PC-9 (cell line): ENCODE data around the gene SKIDA1. TPM values are rescaled to one million over a fixed set of nuclear protein-coding genes. Genes with fewer than 3 reads are reported as not detected.

Source experiments
- BruUV-seq: library from RNA; stranded (reverse); fragments of 400-500 nt; replicated peaks from 2 replicates; lab custom pipeline; 2021; lab: Mats Ljungman, UMichigan
- CTCF ChIA-PET: fragments of 300-600 bp; sonication (Branson Sonifier 250); formaldehyde crosslinking; loops from one replicate; lab custom pipeline; 2022; ENCODE audit warnings: antibody characterized with exemption; lab: Charles Lee
- POLR2A ChIA-PET: fragments of 300-600 bp; sonication (Branson Sonifier 250); formaldehyde crosslinking; loops from one replicate; lab custom pipeline; 2022; ENCODE audit warnings: antibody characterized with exemption; ENCODE audit not compliant: unreplicated experiment; lab: Charles Lee
- DNase-seq, 2 experiments: peaks; one replicate each; pipeline versions ENCODE4 v3.0.0 to v3.0.0-alpha.2; 2015 to 2022; ENCODE audit warnings: mixed read lengths in 1 of 2
- H2AFZ ChIP-seq: fragments of 200-600 bp; sonication (generic); 2 replicates; pipeline ENCODE4 v1.8.1; 2017; ENCODE audit warnings: antibody characterized with exemption
- H3F3A ChIP-seq: fragments of 200-600 bp; sonication (generic); 2 replicates; pipeline ENCODE4 v1.8.1; 2017; ENCODE audit warnings: antibody characterized with exemption, mild to moderate bottlenecking, low read depth; ENCODE audit not compliant: insufficient read depth
- H3K27ac ChIP-seq: fragments of 200-600 bp; sonication (generic); 2 replicates; pipeline ENCODE4 v1.6.1; 2016; ENCODE audit warnings: mixed run types
- H3K27me3 ChIP-seq: fragments of 200-600 bp; sonication (generic); 2 replicates; pipeline ENCODE4 v1.6.1; 2016; ENCODE audit warnings: low read depth, mixed run types; ENCODE audit not compliant: insufficient read depth
- H3K36me3 ChIP-seq: fragments of 200-600 bp; sonication (generic); 2 replicates; pipeline ENCODE4 v1.6.1; 2016; ENCODE audit warnings: low read depth, mixed run types
- H3K4me1 ChIP-seq: fragments of 200-600 bp; sonication (generic); replicated peaks from 2 replicates; pipeline ENCODE4 v1.6.1; 2016; ENCODE audit warnings: mixed run types; ENCODE audit not compliant: insufficient read depth
- H3K4me2 ChIP-seq: fragments of 200-600 bp; sonication (generic); 2 replicates; pipeline ENCODE4 v1.6.1; 2017; ENCODE audit warnings: mixed run types
- H3K4me3 ChIP-seq: fragments of 200-600 bp; sonication (generic); 2 replicates; pipeline ENCODE4 v1.6.1; 2016; ENCODE audit warnings: mixed run types
- H3K79me2 ChIP-seq: fragments of 200-600 bp; sonication (generic); 2 replicates; pipeline ENCODE4 v1.6.1; 2017; ENCODE audit warnings: low read depth, mixed run types
- H3K9me2 ChIP-seq: fragments of 200-600 bp; sonication (generic); 2 replicates; pipeline ENCODE4 v1.8.1; 2017; ENCODE audit warnings: mild to moderate bottlenecking; ENCODE audit not compliant: insufficient read depth
- H3K9me3 ChIP-seq: fragments of 200-600 bp; sonication (generic); 2 replicates; pipeline ENCODE4 v1.8.1; 2016; ENCODE audit warnings: low read depth; ENCODE audit not compliant: insufficient read depth
- H4K20me1 ChIP-seq: fragments of 200-600 bp; sonication (generic); 2 replicates; pipeline ENCODE4 v1.8.1; 2017; ENCODE audit not compliant: insufficient read depth
- CTCF ChIP-seq: fragments of 200-600 bp; sonication (generic); conservative IDR thresholded peaks from 2 replicates; pipeline ENCODE4 v1.6.1; 2017; ENCODE audit warnings: mixed run types, antibody characterized with exemption, mild to moderate bottlenecking, moderate library complexity
- EZH2 ChIP-seq: fragments of 200-600 bp; sonication (generic); IDR thresholded peaks from 2 replicates; pipeline ENCODE4 v1.8.0; 2017; ENCODE audit warnings: antibody characterized with exemption, low read depth
- intact Hi-C: fragments of 100-400 bp; cut with micrococcal nuclease; formaldehyde crosslinking; loops from one replicate; pipeline ENCODE4 v1.10.0; 2022; ENCODE audit not compliant: unreplicated experiment
- total RNA-seq: library from RNA; stranded (reverse); gene quantifications from 2 replicates; pipeline ENCODE4 v1.2.3, GENCODE V29; 2021

SKIDA1 gene
- total RNA-seq, 1 experiment from 2014 or later: 1.1 TPM

- Histone ChIP-seq H3K9me2 (no peaks in the 10 kb centered on the region), H3K4me3 (no peak overlapping the region), H3K4me1 (peaks cover 6% of the 10 kb centered on the region; the same call in 1 of the 2 replicates), H3K27ac (no peak overlapping the region), H4K20me1 (no peaks in the 10 kb centered on the region), H2AFZ (no peak overlapping the region), H3K36me3 (no peaks in the 10 kb centered on the region), H3K9me3 (no peaks in the 10 kb centered on the region), H3K79me2 (no peaks in the 10 kb centered on the region), H3K27me3 (no peaks in the 10 kb centered on the region), H3F3A (no peaks in the 10 kb centered on the region), H3K4me2 (no peak overlapping the region)
- CTCF ChIA-PET: no interaction called here
- TF ChIP-seq CTCF: no peak
- TF ChIP-seq EZH2: no peak
- POLR2A ChIA-PET: no interaction called here
- no peak for DNase-seq
- BruUV-seq: no TSS peak
- intact Hi-C loops: no loop called here
These were observed 16.7 kb downstream of the SKIDA1 start for GRCh38 chr10:21508706-21509331.

- TF ChIP-seq CTCF (no peak), EZH2 (no peak)
- no peaks in the 10 kb centered on the region for H3K9me2 ChIP-seq
- no peak overlapping the region for H3K4me2 ChIP-seq
- intact Hi-C loops: no loop called here
- no TSS peak for BruUV-seq
- no peak overlapping the region for H2AFZ ChIP-seq
- H3K36me3 ChIP-seq: no peaks in the 10 kb centered on the region
- H3K4me1 ChIP-seq: peaks cover 6% of the 10 kb centered on the region; the same call in 1 of the 2 replicates
- DNase-seq: no peak
- CTCF ChIA-PET: no interaction called here
- H3K4me3 ChIP-seq: no peak overlapping the region
- H3F3A ChIP-seq: no peaks in the 10 kb centered on the region
- POLR2A ChIA-PET: no interaction called here
- no peaks in the 10 kb centered on the region for H3K27me3 ChIP-seq
- no peak overlapping the region for H3K27ac ChIP-seq
- no peaks in the 10 kb centered on the region for H3K79me2 ChIP-seq
- no peaks in the 10 kb centered on the region for H3K9me3 ChIP-seq
- H4K20me1 ChIP-seq: no peaks in the 10 kb centered on the region
These were observed 18.3 kb downstream of the SKIDA1 start for GRCh38 chr10:21507150-21507549.

- Histone ChIP-seq H2AFZ (no peak overlapping the region), H3K9me3 (no peaks in the 10 kb centered on the region), H3K4me1 (peaks cover 6% of the 10 kb centered on the region; the same call in 1 of the 2 replicates), H3K4me2 (no peak overlapping the region), H3F3A (no peaks in the 10 kb centered on the region), H3K79me2 (no peaks in the 10 kb centered on the region), H3K4me3 (no peak overlapping the region), H4K20me1 (no peaks in the 10 kb centered on the region), H3K36me3 (no peaks in the 10 kb centered on the region), H3K27me3 (no peaks in the 10 kb centered on the region), H3K9me2 (no peaks in the 10 kb centered on the region), H3K27ac (no peak overlapping the region)
- POLR2A ChIA-PET: no interaction called here
- intact Hi-C loops: no loop called here
- TF ChIP-seq CTCF (no peak), EZH2 (no peak)
- no peak for DNase-seq
- CTCF ChIA-PET: no interaction called here
- BruUV-seq: no TSS peak
These were observed 19.1 kb downstream of the SKIDA1 start for GRCh38 chr10:21506351-21506750.
